K562 (cell line): ENCODE results near the gene SAPCD1. TPM values are rescaled to one million over a fixed set of nuclear protein-coding genes. Genes with fewer than 3 reads are reported as not detected.

Experiments
- ARID1B ChIP-seq: fragments of 450-650 bp; IDR thresholded peaks from 2 replicates; pipeline ENCODE4 v1.6.1; 2016; ENCODE audit warnings: antibody characterized with exemption, mild to moderate bottlenecking, inconsistent platforms
- BCLAF1 ChIP-seq, 2 experiments: fragments of 450-650 bp in 1 of 2; IDR thresholded peaks; 2 replicates each; pipeline ENCODE4 v1.6.1; 2011 to 2017; ENCODE audit warnings: low read depth in 2 of 2, antibody characterized with exemption in 1 of 2, borderline replicate concordance in 1 of 2, low read length in 1 of 2, mild to moderate bottlenecking in 1 of 2, mixed read lengths in 1 of 2; ENCODE audit not compliant: control insufficient read depth in 1 of 2
- E2F3 ChIP-seq: fragments of 250-450 bp; sonication (Bioruptor Pico); IDR thresholded peaks from 2 replicates; pipeline ENCODE4 v1.4.0; 2020; ENCODE audit warnings: mild to moderate bottlenecking
- EGR1 ChIP-seq: fragments of 450-650 bp; conservative IDR thresholded peaks from 2 replicates; pipeline ENCODE4 v1.6.1; 2017; ENCODE audit warnings: mild to moderate bottlenecking
- GABPB1 ChIP-seq: sonication (generic); formaldehyde crosslinking; IDR thresholded peaks from 2 replicates; pipeline ENCODE4 v1.8.0; 2022; ENCODE audit warnings: mild to moderate bottlenecking, missing genetic modification reagents
- MIER1 ChIP-seq: fragments of 450-650 bp; IDR thresholded peaks from 2 replicates; pipeline ENCODE4 v1.6.1; 2016; ENCODE audit warnings: antibody characterized with exemption, mild to moderate bottlenecking, low read depth
- NRF1 ChIP-seq, 2 experiments: fragments of 450-650 bp; IDR thresholded peaks in 1 of 2; conservative IDR thresholded peaks in 1 of 2; 2 replicates each; pipeline ENCODE4 v1.6.1; 2014; ENCODE audit warnings: mild to moderate bottlenecking in 2 of 2
- NUFIP1 ChIP-seq: fragments of 450-650 bp; IDR thresholded peaks from 2 replicates; pipeline ENCODE4 v1.6.1; 2018; ENCODE audit not compliant: partially characterized antibody
- PKNOX1 ChIP-seq: fragments of 450-650 bp; IDR thresholded peaks from 2 replicates; pipeline ENCODE4 v1.6.1; 2016
- PRMT5 ChIP-seq: sonication (generic); formaldehyde crosslinking; IDR thresholded peaks from 2 replicates; pipeline ENCODE4 v1.5.0; 2020; ENCODE audit warnings: missing genetic modification reagents
- SAP30 ChIP-seq: fragments of 200-600 bp; sonication (generic); IDR thresholded peaks from 2 replicates; pipeline ENCODE4 v1.6.1; 2012; ENCODE audit warnings: borderline replicate concordance, low read depth, mild to moderate bottlenecking, moderate library complexity, low read length, control low read depth, inconsistent platforms; ENCODE audit not compliant: insufficient read depth, poor library complexity, severe bottlenecking
- STAT6 ChIP-seq: sonication (generic); formaldehyde crosslinking; IDR thresholded peaks from 2 replicates; pipeline ENCODE4 v1.8.1; 2023; ENCODE audit warnings: mild to moderate bottlenecking, missing genetic modification reagents
- TBL1XR1 ChIP-seq, 2 experiments: IDR thresholded peaks; 2 replicates each; pipeline ENCODE4 v1.6.1; 2012; ENCODE audit warnings: improper control_type of control experiment in 2 of 2, low read length in 2 of 2, mild to moderate bottlenecking in 1 of 2
- TEAD4 ChIP-seq, 2 experiments: sonication (generic) in 1 of 2; formaldehyde crosslinking in 1 of 2; IDR thresholded peaks; 2 replicates each; pipeline versions ENCODE4 v1.6.1 to v1.8.0; 2012 to 2022; ENCODE audit warnings: borderline replicate concordance in 1 of 2, inconsistent platforms in 1 of 2, low read length in 1 of 2, mild to moderate bottlenecking in 1 of 2, missing genetic modification reagents in 1 of 2
- ZNF277 ChIP-seq: fragments of 250-450 bp; sonication (Bioruptor Pico); IDR thresholded peaks from 2 replicates; pipeline ENCODE4 v1.8.0; 2022; ENCODE audit warnings: inconsistent platforms, mild to moderate bottlenecking, moderate library complexity, borderline replicate concordance
- polyA plus RNA-seq, 8 experiments: library from polyadenylated mRNA; depleted of rRNA in 4 of 8; stranded (reverse) in 5 of 8; unstranded in 3 of 8; fragments of >200 nt; fragmentation: Nextera tagmentation in 2 of 8; fragmentation: Illumina TruSeq in 1 of 8; extraction: Ambion mirVana in 2 of 8; extraction: Trizol in 1 of 8; gene quantifications; 2 replicates each; pipeline versions ENCODE4 v1.2.1 to v1.2.3, GENCODE V29; 2011 to 2014; ENCODE audit warnings: inconsistent platforms in 1 of 8, missing spikeins in 1 of 8
- total RNA-seq, 7 experiments: library from RNA; depleted of rRNA in 6 of 7; stranded (reverse); fragments of >200 nt in 6 of 7; fragmentation: Illumina TruSeq in 2 of 7; extraction: Trizol in 2 of 7; gene quantifications; 2 replicates each; pipeline versions ENCODE4 v1.2.1 to v1.2.3, GENCODE V29; 2011 to 2021; ENCODE audit warnings: low replicate concordance in 1 of 7
- TF ChIP-seq, protein P1 (sequence below): IDR thresholded peaks from 2 replicates; pipeline ENCODE4 v1.6.1; 2014; ENCODE audit warnings: antibody characterized with exemption

Gene SAPCD1
- total and polyA plus RNA-seq, 9 of the 15 experiments (the other 6 are each of a cell fraction or from before 2014, with no cell fraction given): 2.6 to 30.2 (median 7.4) TPM

DNA sequence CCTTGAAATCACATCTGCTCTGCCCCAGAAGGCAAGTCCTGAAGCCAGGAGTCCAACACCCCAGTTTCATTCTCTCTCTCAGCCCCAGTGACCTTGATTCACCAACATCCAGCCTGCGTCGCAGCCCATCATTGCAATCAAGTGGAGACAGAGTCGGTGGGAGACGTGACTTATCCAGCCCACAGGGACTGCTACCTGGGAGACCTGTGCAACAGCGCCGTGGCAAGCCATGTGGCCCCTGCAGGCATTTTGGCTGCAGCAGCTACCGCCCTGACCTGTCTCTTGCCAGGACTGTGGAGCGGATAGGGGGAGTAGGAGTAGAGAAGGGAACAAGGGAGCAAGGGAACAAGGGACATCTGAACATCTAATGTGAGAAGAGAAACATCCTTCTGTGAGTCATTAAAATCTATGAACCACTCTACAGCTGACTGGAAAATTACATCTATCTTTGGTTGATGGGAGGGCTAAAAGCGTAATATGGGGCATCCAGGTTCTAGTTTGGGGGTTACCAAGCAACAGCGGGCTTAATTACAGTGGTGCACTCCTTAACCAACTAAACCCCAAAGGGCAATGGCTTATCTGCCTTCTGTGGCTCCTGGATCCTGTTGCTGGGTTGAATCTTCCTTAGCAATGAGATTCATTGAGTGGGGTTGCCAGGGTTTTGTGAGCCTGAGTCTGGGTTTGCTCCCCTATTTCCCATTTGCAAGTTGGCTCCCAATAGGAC is 44.8 kb upstream of the SAPCD1 start (continued):
- TF ChIP-seq, protein P1, sequence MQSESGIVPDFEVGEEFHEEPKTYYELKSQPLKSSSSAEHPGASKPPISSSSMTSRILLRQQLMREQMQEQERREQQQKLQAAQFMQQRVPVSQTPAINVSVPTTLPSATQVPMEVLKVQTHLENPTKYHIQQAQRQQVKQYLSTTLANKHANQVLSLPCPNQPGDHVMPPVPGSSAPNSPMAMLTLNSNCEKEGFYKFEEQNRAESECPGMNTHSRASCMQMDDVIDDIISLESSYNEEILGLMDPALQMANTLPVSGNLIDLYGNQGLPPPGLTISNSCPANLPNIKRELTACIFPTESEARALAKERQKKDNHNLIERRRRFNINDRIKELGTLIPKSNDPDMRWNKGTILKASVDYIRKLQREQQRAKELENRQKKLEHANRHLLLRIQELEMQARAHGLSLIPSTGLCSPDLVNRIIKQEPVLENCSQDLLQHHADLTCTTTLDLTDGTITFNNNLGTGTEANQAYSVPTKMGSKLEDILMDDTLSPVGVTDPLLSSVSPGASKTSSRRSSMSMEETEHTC: no peak
- TF ChIP-seq STAT6 (peak; percentile 66; the same call in 1 of the 2 replicates), PKNOX1 (peak; percentile 34; the same call in 1 of the 2 replicates), ARID1B (peak; percentile 38; the same call in 1 of the 2 replicates), EGR1 (no peak), SAP30 (no peak), E2F3 (no peak), BCLAF1 (IDR thresholded peaks at IDR 0.05; ENCODE audit: borderline replicate concordance in 1 of 2, control insufficient read depth in 1 of 2, low read depth in 2 of 2, low read length in 1 of 2) (no peak), ZNF277 (CRISPR knock-in tag) (no peak), TBL1XR1 (IDR thresholded peaks at IDR 0.05; ENCODE audit: low read length in 2 of 2) (0 out of 4 replicates have a peak, but pooled peaks of 1 of the 2 experiments have one; percentile 19), GABPB1 (no peak), MIER1 (no peak), TEAD4 (IDR thresholded peaks at IDR 0.05; ENCODE audit: low read length) (peak; percentile 31; the same call in 1 of the 2 replicates), TEAD4 (CRISPR knock-in tag; IDR thresholded peaks at IDR 0.05; ENCODE audit: borderline replicate concordance) (no peak), NUFIP1 (no peak), PRMT5 (CRISPR knock-in tag) (no peak), NRF1 (conservative IDR thresholded peaks at IDR 0.05 in 1 of 2, IDR thresholded peaks at IDR 0.05 in 1 of 2) (peak; percentile 22 to 49; a peak in 1 of 4 replicates)
